Omental fat pad (tissue), 4 donors: Measurements from ENCODE around the gene KLRC2. TPM values are rescaled to one million over a fixed set of nuclear protein-coding genes. Genes with fewer than 3 reads are reported as not detected.
"Not testable (repeated sequence)": the region's sequence is repeated elsewhere in the genome, so short reads cannot be mapped to it uniquely, and the experiment has no call there.

ENCODE experiments used
- ATAC-seq: fragments of 150-250 bp; one replicate; pipeline ENCODE4 v1.9.1; 2016; ENCODE audit warnings: mild to moderate bottlenecking, moderate library complexity; ENCODE audit not compliant: low FRiP score
- DNase-seq: peaks from one replicate; pipeline ENCODE4 v3.0.0-alpha.2; 2019; ENCODE audit warnings: low spot score
- total RNA-seq, 4 donors: library from RNA; depleted of rRNA; stranded (reverse); fragments of >200 nt; gene quantifications; one replicate each; pipeline ENCODE4 v1.1.0, GENCODE V29; 2016
- TF ChIP-seq, protein P1 (sequence below), 3 donors: fragments of 450-650 bp; IDR thresholded peaks; one replicate each; pipeline ENCODE4 v1.5.1; 2016 to 2017; ENCODE audit warnings: antibody characterized with exemption in 3 of 3, mild to moderate bottlenecking in 3 of 3, moderate library complexity in 2 of 3

The KLRC2 gene
- total RNA-seq, 4 donors from 2014 or later = 0.37 to 0.72 (median 0.69) TPM; not detected in 1

DNA sequence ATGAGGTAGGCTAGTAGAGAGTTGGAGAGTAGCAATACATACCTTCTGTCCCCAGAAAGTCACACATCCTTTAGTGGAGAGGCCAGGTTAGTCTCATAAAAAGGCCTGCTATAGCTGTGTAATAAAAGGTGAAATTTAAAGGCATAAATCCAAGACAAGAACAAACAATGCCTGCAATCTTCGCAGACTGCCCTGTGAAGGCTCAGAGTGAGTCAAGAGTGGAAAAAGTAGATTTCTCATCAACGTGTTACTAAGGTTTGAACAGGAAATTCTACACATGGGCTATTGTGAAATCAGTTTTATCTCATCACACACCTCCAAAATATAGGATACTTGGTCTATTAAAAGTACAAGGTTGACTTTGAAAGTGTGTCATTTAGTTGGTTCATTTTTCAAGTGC lies 17.3 kb upstream of the KLRC2 start, which contains the start of gene KLRC1:
TSS of gene KLRC1 (minus strand) at position 222 of the 400 bp plus-strand sequence. CDS start 2,221 bp downstream, outside the sequence.
- DNase-seq (no peak), ATAC-seq (no peak)
- TF ChIP-seq, protein P1, sequence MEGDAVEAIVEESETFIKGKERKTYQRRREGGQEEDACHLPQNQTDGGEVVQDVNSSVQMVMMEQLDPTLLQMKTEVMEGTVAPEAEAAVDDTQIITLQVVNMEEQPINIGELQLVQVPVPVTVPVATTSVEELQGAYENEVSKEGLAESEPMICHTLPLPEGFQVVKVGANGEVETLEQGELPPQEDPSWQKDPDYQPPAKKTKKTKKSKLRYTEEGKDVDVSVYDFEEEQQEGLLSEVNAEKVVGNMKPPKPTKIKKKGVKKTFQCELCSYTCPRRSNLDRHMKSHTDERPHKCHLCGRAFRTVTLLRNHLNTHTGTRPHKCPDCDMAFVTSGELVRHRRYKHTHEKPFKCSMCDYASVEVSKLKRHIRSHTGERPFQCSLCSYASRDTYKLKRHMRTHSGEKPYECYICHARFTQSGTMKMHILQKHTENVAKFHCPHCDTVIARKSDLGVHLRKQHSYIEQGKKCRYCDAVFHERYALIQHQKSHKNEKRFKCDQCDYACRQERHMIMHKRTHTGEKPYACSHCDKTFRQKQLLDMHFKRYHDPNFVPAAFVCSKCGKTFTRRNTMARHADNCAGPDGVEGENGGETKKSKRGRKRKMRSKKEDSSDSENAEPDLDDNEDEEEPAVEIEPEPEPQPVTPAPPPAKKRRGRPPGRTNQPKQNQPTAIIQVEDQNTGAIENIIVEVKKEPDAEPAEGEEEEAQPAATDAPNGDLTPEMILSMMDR (IDR thresholded peaks at IDR 0.05) = no peak

DNA sequence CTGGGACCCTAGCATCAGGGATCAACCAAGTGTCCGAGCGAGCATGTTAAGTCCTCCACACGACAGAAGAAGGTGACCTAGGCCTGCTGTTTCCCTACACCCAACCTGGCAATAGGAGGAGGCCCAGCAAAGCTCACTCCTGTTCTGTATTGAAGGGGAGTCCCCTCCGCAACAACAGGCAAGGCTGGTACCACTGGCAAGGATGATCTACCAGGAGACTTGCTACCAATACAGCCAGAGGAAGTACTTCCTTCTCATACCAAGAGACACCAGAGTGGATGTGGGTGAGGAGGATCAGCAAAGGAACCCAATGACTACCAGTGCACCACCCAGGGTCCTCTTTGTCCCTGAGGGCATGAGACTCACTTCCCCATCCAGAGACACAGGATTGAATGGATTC lies 12.4 kb upstream of the KLRC2 start:
- TF ChIP-seq, protein P1 (IDR thresholded peaks at IDR 0.05) = no peak
- no peak for DNase-seq
- ATAC-seq = no peak

- ATAC-seq, DNase-seq: not testable (repeated sequence)
Observed at GRCh38 chr12:10446052-10446451, 10.2 kb upstream of the KLRC2 start.

GRCh38 chr12:10441144-10441543 lies 5.3 kb upstream of the KLRC2 start:
- ATAC-seq, DNase-seq: not testable (repeated sequence)

GRCh38 chr12:10439608-10440274 lies 3.9 kb upstream of the KLRC2 start:
- DNase-seq, ATAC-seq: not testable (repeated sequence)

DNA sequence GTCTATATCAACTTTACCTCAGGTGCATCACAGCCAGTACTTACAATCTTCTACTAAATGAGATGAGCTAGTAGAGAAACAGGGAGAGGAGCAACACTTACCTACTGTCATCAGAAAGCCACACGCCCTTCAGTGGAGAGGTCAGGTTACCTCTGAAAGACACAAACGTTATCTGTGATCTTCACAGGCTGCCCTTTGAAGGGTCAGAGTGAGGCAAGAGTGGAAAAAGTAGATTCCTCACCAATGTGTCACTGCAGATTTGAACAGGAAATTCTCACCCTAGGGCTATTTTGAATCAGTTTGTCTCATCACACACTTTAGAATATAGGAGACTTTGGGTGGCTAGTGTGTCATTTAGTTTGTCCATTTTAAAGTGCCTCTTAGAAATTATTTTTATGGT lies 1.8 kb upstream of the KLRC2 start:
- not testable (repeated sequence) for DNase-seq, ATAC-seq

DNA sequence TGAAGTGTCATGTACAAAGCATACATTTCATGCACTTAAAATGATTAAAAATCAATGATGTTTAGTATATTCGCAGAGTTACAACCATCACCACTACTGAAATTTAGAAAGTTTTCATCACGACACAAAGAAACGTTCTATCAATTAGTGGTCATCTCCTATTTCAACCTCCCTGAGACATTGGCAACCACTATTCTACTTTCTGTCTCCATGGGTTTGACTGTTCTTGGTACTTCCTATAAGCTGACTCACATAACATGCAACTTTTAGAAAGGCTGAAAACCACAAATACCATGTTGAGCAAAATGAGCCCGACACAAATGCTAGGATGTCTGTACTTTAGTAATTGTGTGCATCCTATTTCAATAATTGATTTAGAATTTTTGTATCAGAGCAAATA lies 5.2 kb downstream of the KLRC2 start:
- ATAC-seq = not testable (repeated sequence)

DNA sequence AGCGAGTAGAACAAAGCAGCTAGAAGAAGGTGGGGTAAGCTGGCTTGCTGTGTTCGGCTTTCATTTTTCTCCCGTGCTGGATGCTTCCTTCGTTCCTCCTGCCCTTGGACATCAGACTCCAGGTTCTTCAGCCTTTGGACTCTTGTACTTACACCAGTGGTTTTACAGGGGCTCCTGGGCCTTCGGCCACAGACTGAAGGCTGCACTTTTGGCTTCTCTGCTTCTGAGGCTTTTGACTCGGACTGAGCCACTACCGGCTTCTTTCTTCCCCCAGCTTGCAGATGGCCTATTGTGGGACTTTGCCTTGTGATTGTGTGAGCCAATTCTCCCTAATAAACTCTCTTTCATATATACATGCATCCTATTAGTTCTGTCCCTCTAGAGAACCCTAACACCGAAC lies 9.9 kb downstream of the KLRC2 start:
- DNase-seq, ATAC-seq: not testable (repeated sequence)

More for the DNA sequence above, 5.2 kb downstream of the KLRC2 start:
- not testable (repeated sequence) for DNase-seq

DNA sequence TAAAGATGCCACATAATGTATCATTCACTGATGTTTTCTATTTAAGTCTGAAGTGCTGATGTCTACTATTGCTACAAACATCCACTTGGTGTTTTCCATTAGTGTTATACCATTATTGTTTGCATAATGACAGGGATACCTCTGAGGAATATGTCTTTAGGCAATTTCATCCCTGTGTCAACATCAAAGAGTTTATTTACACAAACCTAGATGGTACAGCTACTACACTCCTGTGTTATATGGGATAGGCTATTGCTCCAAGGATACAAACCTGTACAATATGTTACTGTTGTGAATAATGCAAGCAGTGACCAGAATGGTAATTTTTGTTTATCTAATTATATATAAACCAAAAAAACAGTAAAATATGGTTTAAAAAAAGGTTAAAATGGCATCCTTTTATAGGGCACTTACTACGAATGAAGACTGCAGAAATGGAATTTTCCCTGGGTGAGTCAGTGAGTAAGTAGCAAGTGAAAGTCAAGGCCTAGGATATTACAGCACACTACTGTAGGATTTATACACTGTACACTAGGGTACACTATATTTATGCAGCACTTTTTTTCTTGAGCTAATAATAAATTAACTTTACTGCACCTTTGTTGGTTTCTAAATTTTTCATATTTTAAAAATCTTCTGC lies 11.4 kb downstream of the KLRC2 start:
- not testable (repeated sequence) for DNase-seq, ATAC-seq

DNA sequence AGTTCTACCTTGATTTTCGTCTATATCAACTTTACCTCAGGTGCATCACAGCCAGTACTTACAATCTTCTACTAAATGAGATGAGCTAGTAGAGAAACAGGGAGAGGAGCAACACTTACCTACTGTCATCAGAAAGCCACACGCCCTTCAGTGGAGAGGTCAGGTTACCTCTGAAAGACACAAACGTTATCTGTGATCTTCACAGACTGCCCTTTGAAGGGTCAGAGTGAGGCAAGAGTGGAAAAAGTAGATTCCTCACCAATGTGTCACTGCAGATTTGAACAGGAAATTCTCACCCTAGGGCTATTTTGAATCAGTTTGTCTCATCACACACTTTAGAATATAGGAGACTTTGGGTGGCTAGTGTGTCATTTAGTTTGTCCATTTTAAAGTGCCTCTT lies 13.7 kb downstream of the KLRC2 start:
- not testable (repeated sequence) for DNase-seq, ATAC-seq

GRCh38 chr12:10420334-10420733 lies 15.5 kb downstream of the KLRC2 start, which contains the start of gene KLRC3:
TSS of gene KLRC3 (minus strand) at chr12:10420595. CDS start at chr12:10420550, 45 bp downstream.
- DNase-seq, ATAC-seq: not testable (repeated sequence)

DNA sequence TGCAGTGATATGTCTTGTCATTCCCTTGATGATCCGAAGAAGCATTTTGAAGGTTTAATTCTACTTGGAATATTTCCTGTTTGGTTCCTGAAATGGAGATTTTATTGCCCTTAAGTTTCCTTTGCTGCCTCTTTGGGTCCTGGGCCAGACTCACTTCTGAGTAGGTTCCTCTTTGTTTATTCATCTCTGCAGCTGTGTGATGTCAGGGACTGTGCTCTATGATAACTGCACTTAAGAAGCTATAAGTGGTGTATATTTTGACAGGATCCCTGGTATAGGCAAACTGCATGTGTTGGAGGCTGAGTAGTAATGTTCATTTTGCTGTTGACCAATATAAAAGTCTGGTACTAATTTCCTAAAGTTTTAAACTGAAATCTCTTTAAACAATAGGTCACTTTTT lies 26.4 kb downstream of the KLRC2 start, which contains the start of gene KLRC4:
TSS of gene KLRC4 (minus strand) at position 366 of the 400 bp plus-strand sequence. CDS start at position 184, 182 bp downstream.
- no peak for ATAC-seq
- TF ChIP-seq, protein P1 (IDR thresholded peaks at IDR 0.05) = no peak
- DNase-seq = no peak
